ENCODE results near the gene MAP2K5. TPM values are rescaled to one million over a fixed set of nuclear protein-coding genes. Genes with fewer than 3 reads are reported as not detected.

Gene MAP2K5
- total RNA-seq, 1 experiment from 2014 or later, result 15.0 TPM

- Histone ChIP-seq H4K20me1 (ENCODE audit: control insufficient read depth, insufficient read depth, insufficient read length) (no peaks in the 10 kb centered on the region), H2BK120ac (ENCODE audit: low read depth, low read length, poor library complexity, severe bottlenecking) (no peak overlapping the region), H2BK5ac (ENCODE audit: insufficient read length, low read length) (no peak overlapping the region), H3K18ac (ENCODE audit: insufficient read length, low read depth, low read length) (no peak overlapping the region), H2AK5ac (ENCODE audit: insufficient read length, low read length) (no peak overlapping the region), H3K23ac (ENCODE audit: insufficient read length, low read depth, low read length) (no peak overlapping the region), H3K4me2 (ENCODE audit: insufficient read depth, insufficient read length, low read length) (no peak overlapping the region), H4K5ac (ENCODE audit: insufficient read length, low read depth, low read length) (no peak overlapping the region), H3K14ac (ENCODE audit: insufficient read depth, low read length) (no peak overlapping the region), H3K56ac (ENCODE audit: insufficient read length, low read depth, low read length) (no peak overlapping the region), H2BK15ac (ENCODE audit: low read depth, low read length) (no peak overlapping the region), H3K79me1 (ENCODE audit: insufficient read depth, low read depth, low read length, poor library complexity, severe bottlenecking) (no peaks in the 10 kb centered on the region), H3K23me2 (ENCODE audit: insufficient read length, low read depth, low read length, poor library complexity, severe bottlenecking) (no peaks in the 10 kb centered on the region), H3K27me3 (ENCODE audit: insufficient read depth, low read length) (no peaks in the 10 kb centered on the region), H3K9ac (ENCODE audit: extremely low read depth, insufficient read length, low read length) (no peak overlapping the region), H2BK20ac (ENCODE audit: low read depth, low read length, poor library complexity, severe bottlenecking) (no peak overlapping the region), H4K8ac (replicated peaks; ENCODE audit: insufficient read length, low read depth, low read length) (no peak overlapping the region), H4K91ac (ENCODE audit: insufficient read length, low read depth, low read length) (no peak overlapping the region), H3K4me1 (ENCODE audit: insufficient read depth, low read length) (no peaks in the 10 kb centered on the region), H3T11ph (ENCODE audit: low read length) (no peak overlapping the region), H3K9me3 (ENCODE audit: control insufficient read depth, low read depth, low read length) (no peaks in the 10 kb centered on the region), H3K79me2 (ENCODE audit: insufficient read depth, low read length) (no peaks in the 10 kb centered on the region), H3K27ac (ENCODE audit: insufficient read length, low read depth, low read length) (no peak overlapping the region), H2AFZ (ENCODE audit: low read length) (no peak overlapping the region), H3K4ac (ENCODE audit: low read depth, low read length) (no peak overlapping the region), H2BK12ac (ENCODE audit: insufficient read length, low read depth, low read length) (no peak overlapping the region)
- H3K36me3 Mint-ChIP-seq (ENCODE audit: insufficient read depth in 1 of 3, low read depth in 3 of 3), result no peaks in the 10 kb centered on the region
- no peaks in the 10 kb centered on the region for H3K9me3 Mint-ChIP-seq
- H3K4me3 Mint-ChIP-seq, result no peak overlapping the region
- no peaks in the 10 kb centered on the region for H3K27me3 Mint-ChIP-seq (ENCODE audit: low read depth)
- peaks cover 3 to 5% of the 10 kb centered on the region in 2 experiments; a peak in 2 of 4 replicates for H3K4me1 Mint-ChIP-seq
- TF ChIP-seq CTCF (conservative IDR thresholded peaks at IDR 0.05), result no peak
- no peak overlapping the region for H3K27ac Mint-ChIP-seq
- no peak for DNase-seq
- no CpG with 5 or more reads among the region's 4 CpGs for WGBS (ENCODE audit: extremely low coverage, insufficient read length, low lambda C conversion rate)
Observed at GRCh38 chr15:67724691-67725375, 182.3 kb downstream of the MAP2K5 start.
